ENCODE results near the gene GLUL.

DNA sequence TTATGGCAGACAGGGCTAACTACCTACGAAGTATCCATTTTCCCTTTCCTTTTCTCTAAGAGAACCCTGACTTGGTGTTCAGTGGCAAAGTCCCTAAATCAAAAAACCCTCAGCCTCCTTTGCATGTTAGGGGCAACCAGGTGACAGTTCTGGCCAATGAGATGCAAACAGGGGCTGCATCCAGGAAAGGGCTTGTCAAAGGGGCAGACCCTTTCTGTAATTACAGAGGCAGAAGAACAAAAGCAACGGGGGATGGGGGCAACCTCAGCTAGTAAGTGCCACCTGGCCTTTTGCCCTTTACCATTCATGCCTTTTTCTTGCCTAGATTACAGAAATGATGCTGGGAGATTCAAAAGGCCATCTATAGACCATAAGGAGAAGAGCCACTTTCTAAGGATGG, 34.4 kb downstream of the GLUL start:
- TF ChIP-seq, protein P1, sequence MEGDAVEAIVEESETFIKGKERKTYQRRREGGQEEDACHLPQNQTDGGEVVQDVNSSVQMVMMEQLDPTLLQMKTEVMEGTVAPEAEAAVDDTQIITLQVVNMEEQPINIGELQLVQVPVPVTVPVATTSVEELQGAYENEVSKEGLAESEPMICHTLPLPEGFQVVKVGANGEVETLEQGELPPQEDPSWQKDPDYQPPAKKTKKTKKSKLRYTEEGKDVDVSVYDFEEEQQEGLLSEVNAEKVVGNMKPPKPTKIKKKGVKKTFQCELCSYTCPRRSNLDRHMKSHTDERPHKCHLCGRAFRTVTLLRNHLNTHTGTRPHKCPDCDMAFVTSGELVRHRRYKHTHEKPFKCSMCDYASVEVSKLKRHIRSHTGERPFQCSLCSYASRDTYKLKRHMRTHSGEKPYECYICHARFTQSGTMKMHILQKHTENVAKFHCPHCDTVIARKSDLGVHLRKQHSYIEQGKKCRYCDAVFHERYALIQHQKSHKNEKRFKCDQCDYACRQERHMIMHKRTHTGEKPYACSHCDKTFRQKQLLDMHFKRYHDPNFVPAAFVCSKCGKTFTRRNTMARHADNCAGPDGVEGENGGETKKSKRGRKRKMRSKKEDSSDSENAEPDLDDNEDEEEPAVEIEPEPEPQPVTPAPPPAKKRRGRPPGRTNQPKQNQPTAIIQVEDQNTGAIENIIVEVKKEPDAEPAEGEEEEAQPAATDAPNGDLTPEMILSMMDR (IDR thresholded peaks at IDR 0.05), result no peak
- TF ChIP-seq JUN (IDR thresholded peaks at IDR 0.05) (no peak), POLR2A (IDR thresholded peaks at IDR 0.05; ENCODE audit: low read length) (no peak), CHD2 (IDR thresholded peaks at IDR 0.05; ENCODE audit: low read length, partially characterized antibody) (no peak), RAD21 (conservative IDR thresholded peaks at IDR 0.05 in 1 of 2, IDR thresholded peaks at IDR 0.05 in 1 of 2) (no peak), RCOR1 (IDR thresholded peaks at IDR 0.05; ENCODE audit: low read depth, low read length) (no peak)
- TF ChIP-seq, protein P2, sequence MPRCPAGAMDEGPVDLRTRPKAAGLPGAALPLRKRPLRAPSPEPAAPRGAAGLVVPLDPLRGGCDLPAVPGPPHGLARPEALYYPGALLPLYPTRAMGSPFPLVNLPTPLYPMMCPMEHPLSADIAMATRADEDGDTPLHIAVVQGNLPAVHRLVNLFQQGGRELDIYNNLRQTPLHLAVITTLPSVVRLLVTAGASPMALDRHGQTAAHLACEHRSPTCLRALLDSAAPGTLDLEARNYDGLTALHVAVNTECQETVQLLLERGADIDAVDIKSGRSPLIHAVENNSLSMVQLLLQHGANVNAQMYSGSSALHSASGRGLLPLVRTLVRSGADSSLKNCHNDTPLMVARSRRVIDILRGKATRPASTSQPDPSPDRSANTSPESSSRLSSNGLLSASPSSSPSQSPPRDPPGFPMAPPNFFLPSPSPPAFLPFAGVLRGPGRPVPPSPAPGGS (IDR thresholded peaks at IDR 0.05), result no peak
- TF ChIP-seq, protein P3, sequence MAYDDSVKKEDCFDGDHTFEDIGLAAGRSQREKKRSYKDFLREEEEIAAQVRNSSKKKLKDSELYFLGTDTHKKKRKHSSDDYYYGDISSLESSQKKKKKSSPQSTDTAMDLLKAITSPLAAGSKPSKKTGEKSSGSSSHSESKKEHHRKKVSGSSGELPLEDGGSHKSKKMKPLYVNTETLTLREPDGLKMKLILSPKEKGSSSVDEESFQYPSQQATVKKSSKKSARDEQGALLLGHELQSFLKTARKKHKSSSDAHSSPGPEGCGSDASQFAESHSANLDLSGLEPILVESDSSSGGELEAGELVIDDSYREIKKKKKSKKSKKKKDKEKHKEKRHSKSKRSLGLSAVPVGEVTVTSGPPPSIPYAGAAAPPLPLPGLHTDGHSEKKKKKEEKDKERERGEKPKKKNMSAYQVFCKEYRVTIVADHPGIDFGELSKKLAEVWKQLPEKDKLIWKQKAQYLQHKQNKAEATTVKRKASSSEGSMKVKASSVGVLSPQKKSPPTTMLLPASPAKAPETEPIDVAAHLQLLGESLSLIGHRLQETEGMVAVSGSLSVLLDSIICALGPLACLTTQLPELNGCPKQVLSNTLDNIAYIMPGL (CRISPR knock-in tag; IDR thresholded peaks at IDR 0.05; ENCODE audit: borderline replicate concordance), result no peak
- TF ChIP-seq, protein P4, sequence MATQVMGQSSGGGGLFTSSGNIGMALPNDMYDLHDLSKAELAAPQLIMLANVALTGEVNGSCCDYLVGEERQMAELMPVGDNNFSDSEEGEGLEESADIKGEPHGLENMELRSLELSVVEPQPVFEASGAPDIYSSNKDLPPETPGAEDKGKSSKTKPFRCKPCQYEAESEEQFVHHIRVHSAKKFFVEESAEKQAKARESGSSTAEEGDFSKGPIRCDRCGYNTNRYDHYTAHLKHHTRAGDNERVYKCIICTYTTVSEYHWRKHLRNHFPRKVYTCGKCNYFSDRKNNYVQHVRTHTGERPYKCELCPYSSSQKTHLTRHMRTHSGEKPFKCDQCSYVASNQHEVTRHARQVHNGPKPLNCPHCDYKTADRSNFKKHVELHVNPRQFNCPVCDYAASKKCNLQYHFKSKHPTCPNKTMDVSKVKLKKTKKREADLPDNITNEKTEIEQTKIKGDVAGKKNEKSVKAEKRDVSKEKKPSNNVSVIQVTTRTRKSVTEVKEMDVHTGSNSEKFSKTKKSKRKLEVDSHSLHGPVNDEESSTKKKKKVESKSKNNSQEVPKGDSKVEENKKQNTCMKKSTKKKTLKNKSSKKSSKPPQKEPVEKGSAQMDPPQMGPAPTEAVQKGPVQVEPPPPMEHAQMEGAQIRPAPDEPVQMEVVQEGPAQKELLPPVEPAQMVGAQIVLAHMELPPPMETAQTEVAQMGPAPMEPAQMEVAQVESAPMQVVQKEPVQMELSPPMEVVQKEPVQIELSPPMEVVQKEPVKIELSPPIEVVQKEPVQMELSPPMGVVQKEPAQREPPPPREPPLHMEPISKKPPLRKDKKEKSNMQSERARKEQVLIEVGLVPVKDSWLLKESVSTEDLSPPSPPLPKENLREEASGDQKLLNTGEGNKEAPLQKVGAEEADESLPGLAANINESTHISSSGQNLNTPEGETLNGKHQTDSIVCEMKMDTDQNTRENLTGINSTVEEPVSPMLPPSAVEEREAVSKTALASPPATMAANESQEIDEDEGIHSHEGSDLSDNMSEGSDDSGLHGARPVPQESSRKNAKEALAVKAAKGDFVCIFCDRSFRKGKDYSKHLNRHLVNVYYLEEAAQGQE (IDR thresholded peaks at IDR 0.05), result no peak
